ENCODE measurements around the gene PTPN7.
A peak's percentile ranks its signal among the peaks of the same experiment; 100 is the strongest.

GRCh38 chr1:202170726-202171125, 10.3 kb upstream of the PTPN7 start:
- TF ChIP-seq CTCF (IDR thresholded peaks at IDR 0.05; ENCODE audit: low read length) = peak; percentile 30; the same call in 1 of the 2 replicates
- no peak for TF ChIP-seq EZH2 (IDR thresholded peaks at IDR 0.05; ENCODE audit: borderline replicate concordance, low read length)
